HepG2 (cell line): ENCODE data around the gene CLBA1. TPM values are rescaled to one million over a fixed set of nuclear protein-coding genes. Genes with fewer than 3 reads are reported as not detected.
A peak's percentile ranks its signal among the peaks of the same experiment; 100 is the strongest.

Source experiments
- ATF1 ChIP-seq: IDR thresholded peaks from 2 replicates; pipeline ENCODE4 v1.6.1; 2016; ENCODE audit warnings: mild to moderate bottlenecking, control low read depth
- BHLHE40 ChIP-seq: IDR thresholded peaks from 2 replicates; pipeline ENCODE4 v1.6.1; 2011; ENCODE audit warnings: low read length, improper control_type of control experiment
- ELF3 ChIP-seq: IDR thresholded peaks from 2 replicates; pipeline ENCODE4 v1.6.1; 2016; ENCODE audit warnings: missing genetic modification reagents, missing compliant biosample characterization
- FOSL1 ChIP-seq: sonication (generic); formaldehyde crosslinking; IDR thresholded peaks from 2 replicates; pipeline ENCODE4 v1.9.0; 2021; ENCODE audit warnings: missing genetic modification reagents, borderline replicate concordance
- HDAC6 ChIP-seq: fragments of 200-600 bp; sonication (generic); IDR thresholded peaks from 2 replicates; pipeline ENCODE4 v1.7.0; 2017; ENCODE audit warnings: mild to moderate bottlenecking, antibody characterized with exemption, low read length, low read depth
- HHEX ChIP-seq: IDR thresholded peaks from 2 replicates; pipeline ENCODE4 v1.6.1; 2016; ENCODE audit warnings: control low read depth
- HOXA7 ChIP-seq: sonication (generic); formaldehyde crosslinking; IDR thresholded peaks from 2 replicates; pipeline ENCODE4 v1.8.1; 2022; ENCODE audit warnings: mild to moderate bottlenecking, missing genetic modification reagents, moderate library complexity
- KAT8 ChIP-seq: IDR thresholded peaks from 2 replicates; pipeline ENCODE4 v1.6.1; 2016; ENCODE audit warnings: missing genetic modification reagents, missing compliant biosample characterization
- NAIF1 ChIP-seq: sonication (generic); formaldehyde crosslinking; IDR thresholded peaks from 2 replicates; pipeline ENCODE4 v1.5.0; 2020; ENCODE audit warnings: mild to moderate bottlenecking, missing genetic modification reagents, borderline replicate concordance
- NCOA2 ChIP-seq: sonication (generic); formaldehyde crosslinking; IDR thresholded peaks from 2 replicates; pipeline ENCODE4 v1.8.0; 2022; ENCODE audit warnings: inconsistent platforms
- NR2F1 ChIP-seq, 2 experiments: fragments of 450-650 bp in 1 of 2; formaldehyde crosslinking in 1 of 2; IDR thresholded peaks; 2 replicates each; pipeline versions ENCODE4 v1.5.0 to v1.6.1; 2016 to 2020; ENCODE audit warnings: mild to moderate bottlenecking in 1 of 2, missing compliant biosample characterization in 1 of 2, missing genetic modification reagents in 1 of 2, moderate library complexity in 1 of 2
- PHF21A ChIP-seq: sonication (generic); formaldehyde crosslinking; IDR thresholded peaks from 2 replicates; pipeline ENCODE4 v1.5.0; 2020; ENCODE audit warnings: mild to moderate bottlenecking, missing genetic modification reagents
- PHF8 ChIP-seq: sonication (generic); formaldehyde crosslinking; IDR thresholded peaks from 2 replicates; pipeline ENCODE4 v1.5.0; 2020; ENCODE audit warnings: missing genetic modification reagents
- SCMH1 ChIP-seq: sonication (generic); formaldehyde crosslinking; IDR thresholded peaks from 2 replicates; pipeline ENCODE4 v1.9.0; 2021; ENCODE audit warnings: missing genetic modification reagents, mild to moderate bottlenecking, borderline replicate concordance
- SRSF4 ChIP-seq: fragments of 200-400 bp; formaldehyde crosslinking; IDR thresholded peaks from one replicate; pipeline ENCODE4 v1.6.1; 2018; ENCODE audit warnings: mild to moderate bottlenecking, low read depth, low read length, moderate library complexity; ENCODE audit not compliant: poor library complexity, severe bottlenecking
- ZNF143 ChIP-seq: sonication (generic); formaldehyde crosslinking; IDR thresholded peaks from 2 replicates; pipeline ENCODE4 v1.4.0; 2020; ENCODE audit warnings: missing genetic modification reagents
- ZNF17 ChIP-seq: sonication (generic); formaldehyde crosslinking; IDR thresholded peaks from 2 replicates; pipeline ENCODE4 v1.5.0; 2020; ENCODE audit warnings: mild to moderate bottlenecking, missing genetic modification reagents
- ZNF225 ChIP-seq: sonication (generic); formaldehyde crosslinking; IDR thresholded peaks from 2 replicates; pipeline ENCODE4 v1.4.0; 2020; ENCODE audit warnings: mild to moderate bottlenecking, missing genetic modification reagents
- ZNF234 ChIP-seq: sonication (generic); formaldehyde crosslinking; conservative IDR thresholded peaks from 2 replicates; pipeline ENCODE4 v1.5.1; 2020; ENCODE audit warnings: mild to moderate bottlenecking, missing genetic modification reagents
- ZNF75D ChIP-seq: sonication (generic); formaldehyde crosslinking; IDR thresholded peaks from 2 replicates; pipeline ENCODE4 v1.8.1; 2023; ENCODE audit warnings: missing genetic modification reagents, mild to moderate bottlenecking, borderline replicate concordance
- polyA plus RNA-seq, 8 experiments: library from polyadenylated mRNA; depleted of rRNA in 3 of 8; stranded (reverse) in 7 of 8; unstranded in 1 of 8; fragments of >200 nt; fragmentation: Illumina TruSeq in 4 of 8; extraction: Trizol in 4 of 8; gene quantifications; 2 replicates each; pipeline versions ENCODE4 v1.2.1 to v1.2.3, GENCODE V29; 2011 to 2016; ENCODE audit warnings: low read depth in 4 of 8, missing spikeins in 1 of 8, mixed read lengths in 1 of 8; ENCODE audit not compliant: insufficient read depth in 1 of 8
- total RNA-seq, 5 experiments: library from RNA; depleted of rRNA; stranded (reverse); fragments of >200 nt; fragmentation: Illumina TruSeq; extraction: Trizol; gene quantifications; 2 replicates each; pipeline ENCODE4 v1.2.3, GENCODE V29; 2016; ENCODE audit warnings: low read depth in 1 of 5
- TF ChIP-seq, protein P1 (sequence below): conservative IDR thresholded peaks from 2 replicates; pipeline ENCODE4 v1.6.1; 2018; ENCODE audit warnings: missing genetic modification reagents
- TF ChIP-seq, protein P2 (sequence below): sonication (generic); formaldehyde crosslinking; conservative IDR thresholded peaks from 2 replicates; pipeline ENCODE4 v1.5.0; 2020; ENCODE audit warnings: missing genetic modification reagents
- TF ChIP-seq, protein P3 (sequence below): sonication (generic); formaldehyde crosslinking; IDR thresholded peaks from 2 replicates; pipeline ENCODE4 v1.4.0; 2020; ENCODE audit warnings: missing genetic modification reagents; ENCODE audit errors: not compliant biosample characterization
- TF ChIP-seq, protein P4 (sequence below): sonication (generic); formaldehyde crosslinking; IDR thresholded peaks from 2 replicates; pipeline ENCODE4 v1.4.0; 2020; ENCODE audit warnings: low read depth, mild to moderate bottlenecking, missing genetic modification reagents
- TF ChIP-seq, protein P5 (sequence below): sonication (generic); formaldehyde crosslinking; IDR thresholded peaks from 2 replicates; pipeline ENCODE4 v1.4.0; 2020; ENCODE audit warnings: missing genetic modification reagents

Gene CLBA1
- total and polyA plus RNA-seq, 2 of the 13 experiments (the other 11 are each of a cell fraction or from before 2014, with no cell fraction given): 1.2 to 1.4 TPM

DNA sequence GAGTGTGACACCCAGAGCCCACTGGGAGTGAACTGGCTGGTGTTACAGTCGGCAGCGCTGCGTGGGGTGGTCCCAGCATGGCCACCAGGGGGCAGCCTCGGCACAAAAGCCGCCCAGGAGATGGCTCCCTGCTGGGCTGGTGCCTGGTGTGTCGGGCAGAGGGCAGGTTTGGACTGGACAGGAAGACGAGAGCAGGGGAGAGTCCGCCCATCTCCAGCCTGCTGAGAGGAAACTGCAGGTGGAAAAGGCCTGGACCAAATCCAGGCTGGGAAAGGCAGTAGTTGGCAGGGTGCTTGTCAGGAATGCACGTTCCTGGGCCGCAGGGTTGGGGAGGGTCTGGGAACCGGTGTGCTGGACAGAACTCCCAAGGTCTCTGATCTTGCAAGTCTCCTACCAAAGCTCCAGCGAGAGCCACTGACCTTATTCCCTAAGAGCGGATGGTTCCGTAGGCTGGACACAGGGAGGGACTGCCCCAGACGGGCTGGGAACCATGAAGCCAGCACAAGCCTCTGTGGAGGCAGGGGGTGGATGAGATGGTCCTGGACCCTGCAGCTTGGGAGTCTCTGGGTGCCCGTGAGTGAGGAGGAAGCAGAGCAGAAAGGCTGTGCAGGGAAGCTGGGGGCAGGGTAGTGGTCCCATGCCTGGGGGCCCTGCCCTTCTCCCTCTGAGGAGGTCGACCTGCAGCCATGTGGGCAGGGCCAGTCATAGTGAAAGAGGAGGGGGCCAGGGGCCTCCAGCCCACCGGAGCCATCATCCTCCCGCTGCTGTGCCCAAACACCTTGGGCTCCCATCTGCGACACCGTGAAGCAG, 9.2 kb upstream of the CLBA1 start (continued):
- TF ChIP-seq ZNF75D (no peak), BHLHE40 (no peak), PHF8 (peak; percentile 29; the same call in 1 of the 2 replicates), ELF3 (CRISPR knock-in tag) (no peak), HHEX (no peak), NCOA2 (CRISPR knock-in tag) (peak; percentile 16; the same call in 1 of the 2 replicates), PHF21A (CRISPR knock-in tag) (no peak), NR2F1 (CRISPR knock-in tag; IDR thresholded peaks at IDR 0.05) (no peak), ATF1 (no peak), HOXA7 (no peak), ZNF17 (CRISPR knock-in tag) (no peak), FOSL1 (CRISPR knock-in tag) (no peak), ZNF225 (CRISPR knock-in tag) (no peak), NAIF1 (no peak), ZNF234 (CRISPR knock-in tag) (no peak), SCMH1 (CRISPR knock-in tag) (no peak), HDAC6 (no peak), ZNF143 (no peak), KAT8 (0 out of 2 replicates have a peak, but pooled peaks have one; percentile 41), SRSF4 (no peak)
- TF ChIP-seq, protein P1, sequence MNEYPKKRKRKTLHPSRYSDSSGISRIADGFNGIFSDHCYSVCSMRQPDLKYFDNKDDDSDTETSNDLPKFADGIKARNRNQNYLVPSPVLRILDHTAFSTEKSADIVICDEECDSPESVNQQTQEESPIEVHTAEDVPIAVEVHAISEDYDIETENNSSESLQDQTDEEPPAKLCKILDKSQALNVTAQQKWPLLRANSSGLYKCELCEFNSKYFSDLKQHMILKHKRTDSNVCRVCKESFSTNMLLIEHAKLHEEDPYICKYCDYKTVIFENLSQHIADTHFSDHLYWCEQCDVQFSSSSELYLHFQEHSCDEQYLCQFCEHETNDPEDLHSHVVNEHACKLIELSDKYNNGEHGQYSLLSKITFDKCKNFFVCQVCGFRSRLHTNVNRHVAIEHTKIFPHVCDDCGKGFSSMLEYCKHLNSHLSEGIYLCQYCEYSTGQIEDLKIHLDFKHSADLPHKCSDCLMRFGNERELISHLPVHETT: no peak
- TF ChIP-seq, protein P2, sequence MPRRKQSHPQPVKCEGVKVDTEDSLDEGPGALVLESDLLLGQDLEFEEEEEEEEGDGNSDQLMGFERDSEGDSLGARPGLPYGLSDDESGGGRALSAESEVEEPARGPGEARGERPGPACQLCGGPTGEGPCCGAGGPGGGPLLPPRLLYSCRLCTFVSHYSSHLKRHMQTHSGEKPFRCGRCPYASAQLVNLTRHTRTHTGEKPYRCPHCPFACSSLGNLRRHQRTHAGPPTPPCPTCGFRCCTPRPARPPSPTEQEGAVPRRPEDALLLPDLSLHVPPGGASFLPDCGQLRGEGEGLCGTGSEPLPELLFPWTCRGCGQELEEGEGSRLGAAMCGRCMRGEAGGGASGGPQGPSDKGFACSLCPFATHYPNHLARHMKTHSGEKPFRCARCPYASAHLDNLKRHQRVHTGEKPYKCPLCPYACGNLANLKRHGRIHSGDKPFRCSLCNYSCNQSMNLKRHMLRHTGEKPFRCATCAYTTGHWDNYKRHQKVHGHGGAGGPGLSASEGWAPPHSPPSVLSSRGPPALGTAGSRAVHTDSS: no peak
- TF ChIP-seq, protein P3, sequence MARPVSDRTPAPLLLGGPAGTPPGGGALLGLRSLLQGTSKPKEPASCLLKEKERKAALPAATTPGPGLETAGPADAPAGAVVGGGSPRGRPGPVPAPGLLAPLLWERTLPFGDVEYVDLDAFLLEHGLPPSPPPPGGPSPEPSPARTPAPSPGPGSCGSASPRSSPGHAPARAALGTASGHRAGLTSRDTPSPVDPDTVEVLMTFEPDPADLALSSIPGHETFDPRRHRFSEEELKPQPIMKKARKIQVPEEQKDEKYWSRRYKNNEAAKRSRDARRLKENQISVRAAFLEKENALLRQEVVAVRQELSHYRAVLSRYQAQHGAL (CRISPR knock-in tag): no peak
- TF ChIP-seq, protein P4, sequence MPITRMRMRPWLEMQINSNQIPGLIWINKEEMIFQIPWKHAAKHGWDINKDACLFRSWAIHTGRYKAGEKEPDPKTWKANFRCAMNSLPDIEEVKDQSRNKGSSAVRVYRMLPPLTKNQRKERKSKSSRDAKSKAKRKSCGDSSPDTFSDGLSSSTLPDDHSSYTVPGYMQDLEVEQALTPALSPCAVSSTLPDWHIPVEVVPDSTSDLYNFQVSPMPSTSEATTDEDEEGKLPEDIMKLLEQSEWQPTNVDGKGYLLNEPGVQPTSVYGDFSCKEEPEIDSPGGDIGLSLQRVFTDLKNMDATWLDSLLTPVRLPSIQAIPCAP (CRISPR knock-in tag): no peak
- TF ChIP-seq, protein P5, sequence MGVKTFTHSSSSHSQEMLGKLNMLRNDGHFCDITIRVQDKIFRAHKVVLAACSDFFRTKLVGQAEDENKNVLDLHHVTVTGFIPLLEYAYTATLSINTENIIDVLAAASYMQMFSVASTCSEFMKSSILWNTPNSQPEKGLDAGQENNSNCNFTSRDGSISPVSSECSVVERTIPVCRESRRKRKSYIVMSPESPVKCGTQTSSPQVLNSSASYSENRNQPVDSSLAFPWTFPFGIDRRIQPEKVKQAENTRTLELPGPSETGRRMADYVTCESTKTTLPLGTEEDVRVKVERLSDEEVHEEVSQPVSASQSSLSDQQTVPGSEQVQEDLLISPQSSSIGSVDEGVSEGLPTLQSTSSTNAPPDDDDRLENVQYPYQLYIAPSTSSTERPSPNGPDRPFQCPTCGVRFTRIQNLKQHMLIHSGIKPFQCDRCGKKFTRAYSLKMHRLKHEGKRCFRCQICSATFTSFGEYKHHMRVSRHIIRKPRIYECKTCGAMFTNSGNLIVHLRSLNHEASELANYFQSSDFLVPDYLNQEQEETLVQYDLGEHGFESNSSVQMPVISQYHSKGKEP (CRISPR knock-in tag): no peak
